Kidney (tissue), 14 donors: ENCODE results near the gene SPACA4. TPM values are rescaled to one million over a fixed set of nuclear protein-coding genes. Genes with fewer than 3 reads are reported as not detected.

Source experiments
- DNase-seq, 5 donors: peaks; one replicate each; pipeline ENCODE4 v3.0.0-alpha.2; 2013 to 2020
- FAIRE-seq: peaks from 2 replicates; lab custom pipeline; 2012; peaks lifted over from hg19 to GRCh38; lab: Jason Lieb, UNC
- H3K27ac ChIP-seq, 2 donors: one replicate each; pipeline ENCODE4 v1.7.0; 2013; ENCODE audit warnings: low read depth in 2 of 2, low read length in 2 of 2, inconsistent platforms in 1 of 2
- H3K27me3 ChIP-seq: one replicate; pipeline ENCODE4 v1.7.1; 2013; ENCODE audit warnings: low read length, inconsistent platforms; ENCODE audit not compliant: control insufficient read depth, insufficient read depth
- H3K36me3 ChIP-seq, 3 donors: one replicate each; pipeline versions ENCODE4 v1.7.0 to v1.7.1; 2013; ENCODE audit warnings: low read length in 3 of 3, control low read depth in 1 of 3, inconsistent platforms in 1 of 3; ENCODE audit not compliant: insufficient read depth in 3 of 3, control insufficient read depth in 2 of 3
- H3K4me1 ChIP-seq, 3 donors: one replicate each; pipeline versions ENCODE4 v1.7.0 to v1.7.1; 2013; ENCODE audit warnings: low read length in 3 of 3, inconsistent platforms in 1 of 3, low read depth in 1 of 3; ENCODE audit not compliant: control insufficient read depth in 2 of 3, insufficient read depth in 2 of 3
- H3K4me3 ChIP-seq, 3 donors: one replicate each; pipeline versions ENCODE4 v1.7.0 to v1.8.1; 2013; ENCODE audit warnings: low read length in 3 of 3, control low read depth in 1 of 3, inconsistent platforms in 1 of 3
- H3K9ac ChIP-seq, 3 donors: one replicate each; pipeline versions ENCODE4 v1.7.0 to v1.7.1; 2013; ENCODE audit warnings: low read length in 3 of 3, control low read depth in 1 of 3, inconsistent platforms in 1 of 3
- H3K9me3 ChIP-seq, 3 donors: one replicate each; pipeline versions ENCODE4 v1.7.0 to v1.7.1; 2013; ENCODE audit warnings: low read length in 3 of 3, control low read depth in 1 of 3, inconsistent platforms in 1 of 3; ENCODE audit not compliant: control insufficient read depth in 2 of 3, insufficient read depth in 1 of 3
- CTCF ChIP-seq: IDR thresholded peaks from 3 replicates; pipeline ENCODE4 v1.5.1; 2012; ENCODE audit warnings: mild to moderate bottlenecking, moderate library complexity, borderline replicate concordance; ENCODE audit not compliant: insufficient read depth; ENCODE audit errors: extremely low read depth
- intact Hi-C: fragments of 100-400 bp; cut with DNase I; formaldehyde crosslinking; loops from one replicate; pipeline ENCODE4 v1.11.1; 2022
- polyA plus RNA-seq: library from polyadenylated mRNA; stranded (reverse); fragments of 350-450 nt; fragmentation: Illumina TruSeq; extraction: RNeasy Lipid Tissue Mini Kit (QIAGEN cat#74804); gene quantifications from one replicate; pipeline ENCODE4 v1.2.3, GENCODE V29; 2014; ENCODE audit warnings: low read depth, low replicate concordance; ENCODE audit not compliant: insufficient read depth
- total RNA-seq: library from RNA; stranded (reverse); fragmentation: NEBNext Ultra II Directional; extraction: Animal tissue kit (Norgen Biotek cat#: 25700); gene quantifications from one replicate; pipeline ENCODE4 v1.2.1, GENCODE V29; 2021
- donor health status: control.
- donor health status: control.
- donor health status: control.
- donor health status: control.
- donor health status: control.
- donor health status: DM: yes; HTN: yes; CAD: no.
- donor health status: Normal renal cell carcinoma (clear cell type).

The SPACA4 gene
- total and polyA plus RNA-seq, 2 donors from 2014 or later = not detected

DNA sequence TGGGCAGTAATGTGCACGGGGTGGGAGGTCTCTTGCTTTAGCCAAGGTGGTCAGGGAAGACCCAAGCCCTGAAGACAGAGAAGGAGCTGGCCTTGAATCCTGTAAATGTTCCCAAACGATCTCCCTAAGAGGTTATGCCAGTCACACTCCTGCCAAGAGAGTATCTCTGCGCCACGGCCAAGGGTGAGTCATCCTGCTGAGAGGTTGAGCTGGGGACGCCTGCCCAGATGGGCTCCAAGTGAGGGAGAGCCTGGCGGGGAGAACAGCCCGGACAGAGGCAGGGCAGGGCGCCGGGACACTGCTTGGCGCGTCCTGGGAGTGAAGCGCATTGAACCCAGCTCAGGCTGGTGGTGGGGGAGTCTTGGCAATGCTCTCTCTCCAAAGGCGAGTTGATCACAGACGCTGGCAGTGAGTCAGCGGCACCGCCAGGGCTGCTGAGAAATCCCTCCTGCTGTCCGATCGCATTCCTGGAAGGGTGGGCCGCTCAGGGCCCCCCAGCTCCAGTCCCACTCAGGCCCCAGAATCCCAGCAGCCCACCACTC is 38.1 kb upstream of the SPACA4 start:
- Histone ChIP-seq H3K27ac (no peak overlapping the region), H3K4me3 (no peak overlapping the region), H3K36me3 (no peaks in the 10 kb centered on the region), H3K27me3 (no peaks in the 10 kb centered on the region), H3K9me3 (no peaks in the 10 kb centered on the region), H3K9ac (no peak overlapping the region), H3K4me1 (peaks cover 0 to 4% (median 0%) of the 10 kb centered on the region in 3 donors)
- FAIRE-seq (no peak), DNase-seq (peak in 3 of 5 donors; percentile 29 to 94 (median 50))
- intact Hi-C loops = no loop called here
- TF ChIP-seq CTCF = no peak

- Histone ChIP-seq H3K4me1 (peaks cover 0 to 4% (median 0%) of the 10 kb centered on the region in 3 donors), H3K27me3 (no peaks in the 10 kb centered on the region), H3K4me3 (no peak overlapping the region), H3K9ac (no peak overlapping the region), H3K36me3 (no peaks in the 10 kb centered on the region), H3K9me3 (no peaks in the 10 kb centered on the region), H3K27ac (no peak overlapping the region)
- intact Hi-C loops = no loop called here
- TF ChIP-seq CTCF = no peak
- FAIRE-seq (no peak), DNase-seq (peak in 2 of 5 donors; percentile 35 to 57)
Measured at GRCh38 chr19:48569814-48570213, 36.7 kb upstream of the SPACA4 start.

- H3K36me3 ChIP-seq = no peaks in the 10 kb centered on the region
- H3K27me3 ChIP-seq = no peaks in the 10 kb centered on the region
- DNase-seq = no peak
- intact Hi-C loops = no loop called here
- no peaks in the 10 kb centered on the region for H3K9me3 ChIP-seq
- no peak overlapping the region for H3K9ac ChIP-seq
- TF ChIP-seq CTCF = no peak
- H3K4me3 ChIP-seq = no peak overlapping the region
- no peak overlapping the region for H3K27ac ChIP-seq
- no peak for FAIRE-seq
- peaks cover 0 to 4% (median 0%) of the 10 kb centered on the region in 3 donors for H3K4me1 ChIP-seq
Measured at GRCh38 chr19:48571378-48572162, 35.0 kb upstream of the SPACA4 start.
